GM12878 (cell line): ENCODE results near the gene ALCAM. TPM values are rescaled to one million over a fixed set of nuclear protein-coding genes. Genes with fewer than 3 reads are reported as not detected.

Experiments
- ATAC-seq: fragments of 200-7000 bp; cut with Tn5 transposase; 3 replicates; pipeline ENCODE4 v1.9.1; 2020; ENCODE audit warnings: mild to moderate bottlenecking, moderate library complexity
- BruUV-seq: library from RNA; stranded (reverse); fragments of 400-500 nt; replicated peaks from 2 replicates; lab custom pipeline; 2021; lab: Mats Ljungman, UMichigan
- CTCF ChIA-PET: fragments of 300-600 bp; sonication (Branson Sonifier 250); formaldehyde crosslinking; extraction: SDS; loops from one replicate; lab custom pipeline; 2021; ENCODE audit warnings: inconsistent platforms; lab: Yijun Ruan, JAX
- POLR2A ChIA-PET: fragments of 350-600 bp; formaldehyde crosslinking; extraction: SDS; loops from one replicate; lab custom pipeline; 2021; ENCODE audit warnings: inconsistent platforms; lab: Charles Lee
- RAD21 ChIA-PET: fragments of 300-600 bp; sonication (Branson Sonifier 250); formaldehyde crosslinking; loops from one replicate; lab custom pipeline; 2023; ENCODE audit warnings: antibody characterized with exemption; ENCODE audit not compliant: unreplicated experiment; lab: Charles Lee
- SMC1A ChIA-PET: fragments of 300-600 bp; sonication (Branson Sonifier 250); formaldehyde crosslinking; loops from one replicate; lab custom pipeline; 2023; ENCODE audit not compliant: unreplicated experiment, uncharacterized antibody; lab: Charles Lee
- DNase-seq: peaks from one replicate; pipeline ENCODE4 v3.0.0-alpha.2; 2011; ENCODE audit warnings: low read depth, low spot score
- FAIRE-seq: peaks from 3 replicates; lab custom pipeline; 2011; peaks lifted over from hg19 to GRCh38; lab: Jason Lieb, UNC
- H2AFZ ChIP-seq: 2 replicates; pipeline ENCODE4 v1.6.0; 2011; ENCODE audit warnings: low read depth, low read length, control low read depth; ENCODE audit not compliant: control insufficient read depth
- H3K27ac ChIP-seq: 2 replicates; pipeline ENCODE4 v1.5.1; 2011; ENCODE audit warnings: control low read depth; ENCODE audit not compliant: control insufficient read depth, insufficient read depth
- H3K27me3 ChIP-seq, 2 experiments: replicated peaks in 1 of 2; 2 replicates each; pipeline versions ENCODE4 v1.6.0 to v1.6.1; 2011; ENCODE audit warnings: low read length in 1 of 2; ENCODE audit not compliant: control insufficient read depth in 2 of 2, insufficient read depth in 2 of 2
- H3K36me3 ChIP-seq, 2 experiments: 2 replicates each; pipeline ENCODE4 v1.5.1; 2011; ENCODE audit warnings: low read length in 1 of 2; ENCODE audit not compliant: control insufficient read depth in 2 of 2, insufficient read depth in 2 of 2
- H3K4me1 ChIP-seq: 2 replicates; pipeline ENCODE4 v1.6.1; 2011; ENCODE audit warnings: mild to moderate bottlenecking, low read length, moderate library complexity, mixed read lengths; ENCODE audit not compliant: control insufficient read depth, insufficient read depth
- H3K4me2 ChIP-seq: 2 replicates; pipeline ENCODE4 v1.6.0; 2011; ENCODE audit warnings: control low read depth; ENCODE audit not compliant: control insufficient read depth, insufficient read depth
- H3K4me3 ChIP-seq: fragments of 200-600 bp; sonication (generic); 2 replicates; pipeline ENCODE4 v1.5.1; 2016
- H3K79me2 ChIP-seq: 2 replicates; pipeline ENCODE4 v1.6.0; 2011; ENCODE audit warnings: low read length; ENCODE audit not compliant: control insufficient read depth, insufficient read depth
- H3K9ac ChIP-seq: 2 replicates; pipeline ENCODE4 v1.8.0; 2011; ENCODE audit warnings: low read length, control low read depth, mixed read lengths; ENCODE audit not compliant: control insufficient read depth, insufficient read depth
- H3K9me3 ChIP-seq: replicated peaks from 3 replicates; pipeline ENCODE4 v1.5.1; 2011; ENCODE audit warnings: mild to moderate bottlenecking, low read length; ENCODE audit not compliant: control insufficient read depth, insufficient read depth
- H4K20me1 ChIP-seq: 2 replicates; pipeline ENCODE4 v1.6.0; 2011; ENCODE audit not compliant: control insufficient read depth, insufficient read depth
- ASH2L ChIP-seq: fragments of 300-600, 200-600 bp; sonication (generic); IDR thresholded peaks from 2 replicates; pipeline ENCODE4 v1.6.1; 2017; ENCODE audit warnings: low read depth, mild to moderate bottlenecking, borderline replicate concordance
- CBX5 ChIP-seq: sonication (generic); IDR thresholded peaks from 2 replicates; pipeline ENCODE4 v1.6.1; 2016; ENCODE audit warnings: low read depth, moderate library complexity, mild to moderate bottlenecking, inconsistent platforms
- CHD1 ChIP-seq: IDR thresholded peaks from 2 replicates; pipeline ENCODE4 v1.6.1; 2012; ENCODE audit warnings: low read depth, low read length, improper control_type of control experiment
- EP300 ChIP-seq, 2 experiments: fragments of 150-350 bp in 1 of 2; IDR thresholded peaks; 2 replicates each; pipeline ENCODE4 v1.6.1; 2011 to 2012; ENCODE audit warnings: low read depth in 2 of 2, low read length in 2 of 2, borderline replicate concordance in 1 of 2, improper control_type of control experiment in 1 of 2, inconsistent platforms in 1 of 2; ENCODE audit not compliant: control insufficient read depth in 1 of 2
- MEF2B ChIP-seq: fragments of 450-650 bp; IDR thresholded peaks from 2 replicates; pipeline ENCODE4 v1.6.1; 2018; ENCODE audit warnings: mild to moderate bottlenecking, moderate library complexity; ENCODE audit not compliant: partially characterized antibody, poor library complexity, severe bottlenecking
- NRF1 ChIP-seq: conservative IDR thresholded peaks from 2 replicates; pipeline ENCODE4 v1.6.1; 2011; ENCODE audit warnings: mild to moderate bottlenecking, low read depth, low read length, improper control_type of control experiment
- POLR2A ChIP-seq: IDR thresholded peaks from 2 replicates; pipeline ENCODE4 v1.6.1; 2011; ENCODE audit warnings: low read depth, mild to moderate bottlenecking, low read length
- SMAD5 ChIP-seq: IDR thresholded peaks from 2 replicates; pipeline ENCODE4 v1.6.1; 2016; ENCODE audit warnings: antibody characterized with exemption, low read depth
- TBL1XR1 ChIP-seq: IDR thresholded peaks from 2 replicates; pipeline ENCODE4 v1.6.1; 2012; ENCODE audit warnings: low read depth, low read length, improper control_type of control experiment
- TCF12 ChIP-seq: IDR thresholded peaks from 2 replicates; pipeline ENCODE4 v1.6.1; 2011; ENCODE audit warnings: low read depth, mild to moderate bottlenecking, low read length
- WGBS: methylation state at CpG from one replicate; pipeline ENCODE4 v1.1.6; 2016; ENCODE audit warnings: low lambda C conversion rate; ENCODE audit not compliant: insufficient replicate concordance, insufficient coverage; ENCODE audit errors: missing lambda C conversion rate; 5-methylcytosine and 5-hydroxymethylcytosine counted together
- in situ Hi-C: fragments of 300-500 bp; cut with MboI; formaldehyde crosslinking; loops from 9 replicates; pipeline ENCODE4 v1.14.3; 2018; ENCODE audit warnings: mixed read lengths
- intact Hi-C: fragments of 100-400 bp; cut with micrococcal nuclease; formaldehyde crosslinking; loops from one replicate; pipeline ENCODE4 v1.14.2; 2022; ENCODE audit not compliant: unreplicated experiment
- polyA plus RNA-seq, 11 experiments: library from polyadenylated mRNA; depleted of rRNA in 4 of 11; unstranded in 6 of 11; stranded (reverse) in 5 of 11; fragments of >200 nt; fragmentation: Nextera tagmentation in 4 of 11; fragmentation: Illumina TruSeq in 1 of 11; extraction: Ambion mirVana in 4 of 11; extraction: Trizol in 1 of 11; gene quantifications; 1 replicate in 1 of 11; 2 replicates in 10 of 11; pipeline versions ENCODE4 v1.2.1 to v1.2.3, GENCODE V29; 2011 to 2016; ENCODE audit warnings: inconsistent platforms in 2 of 11, missing spikeins in 2 of 11, low read depth in 1 of 11
- total RNA-seq, 4 experiments: library from RNA; depleted of rRNA in 3 of 4; stranded (reverse); fragments of >200 nt in 3 of 4; fragmentation: Illumina TruSeq in 1 of 4; extraction: Trizol in 1 of 4; gene quantifications; 2 replicates each; pipeline versions ENCODE4 v1.2.1 to v1.2.3, GENCODE V29; 2013 to 2021

ALCAM gene
- total and polyA plus RNA-seq, 10 of the 15 experiments (the other 5 are each of a cell fraction or from before 2014, with no cell fraction given): 12.2 to 54.2 (median 32.6) TPM

- no peak for TF ChIP-seq MEF2B
Observed at GRCh38 chr3:105365391-105366325, 1.1 kb upstream of the ALCAM start (continued).

- in situ Hi-C loops: loop anchor here (5.0 to 10.0 kb wide), 3 partner anchors 762 to 1090 kb away; no protein-coding TSS in a partner anchor
- ChIA-PET POLR2A (interaction anchor here (0.6 to 1.7 kb wide), 4 partner anchors 10 to 880 kb away, joined by 3 to 5 read pairs (median 4); no protein-coding TSS in a partner anchor), RAD21 (interaction anchor here (1.0 to 7.7 kb wide), 5 partner anchors 10 to 162 kb away, joined by 3 to 62 read pairs (median 5); no protein-coding TSS in a partner anchor), SMC1A (interaction anchor here (0.9 to 1.8 kb wide), 4 partner anchors 44 to 153 kb away, joined by 3 to 12 read pairs (median 4); no protein-coding TSS in a partner anchor), CTCF (interaction anchor here (0.7 to 9.0 kb wide), 8 partner anchors 10 to 1094 kb away, joined by 3 to 71 read pairs (median 3); no protein-coding TSS in a partner anchor)
- under 1% methylated on average over 24 of the region's 29 CpGs for WGBS
- Histone ChIP-seq H3K4me2 (peak overlapping the region; percentile 96), H4K20me1 (no peaks in the 10 kb centered on the region), H3K9me3 (no peaks in the 10 kb centered on the region), H3K36me3 (no peaks in the 10 kb centered on the region), H3K4me1 (peaks cover 2% of the 10 kb centered on the region; the same call in 1 of the 2 replicates), H3K27ac (peak overlapping the region; percentile 99), H3K4me3 (peak overlapping the region; percentile 88), H3K79me2 (peaks cover 42% of the 10 kb centered on the region), H2AFZ (peak overlapping the region; percentile 68), H3K9ac (peak overlapping the region; percentile 98), H3K27me3 (no peaks in the 10 kb centered on the region)
- FAIRE-seq (no peak), DNase-seq (no peak), ATAC-seq (peak; percentile 12)
- intact Hi-C loops: loop anchor here (5.0 to 10.0 kb wide), 3 partner anchors 222 to 1265 kb away; no protein-coding TSS in a partner anchor
- BruUV-seq: TSS peak; percentile 20
- TF ChIP-seq POLR2A (peak; percentile 70), CHD1 (peak; percentile 49; the same call in 1 of the 2 replicates), ASH2L (0 out of 2 replicates have a peak, but pooled peaks have one; percentile 23), NRF1 (no peak), CBX5 (peak; percentile 12; the same call in 1 of the 2 replicates), TCF12 (0 out of 2 replicates have a peak, but pooled peaks have one; percentile 10), TBL1XR1 (no peak), SMAD5 (peak; percentile 40; the same call in 1 of the 2 replicates), EP300 (IDR thresholded peaks at IDR 0.05; ENCODE audit: borderline replicate concordance in 1 of 2, control insufficient read depth in 1 of 2, low read depth in 2 of 2, low read length in 2 of 2) (0 out of 4 replicates have a peak, but pooled peaks of 1 of the 2 experiments have one; percentile 11)
Observed at GRCh38 chr3:105367063-105367405, 325 bp downstream of the ALCAM start.
